GM12892 (cell line): Measurements from ENCODE around the gene CISD3.

ENCODE experiments used
- DNase-seq: peaks from one replicate; pipeline ENCODE4 v3.0.0; 2011; ENCODE audit not compliant: insufficient read length
- FAIRE-seq: peaks from 2 replicates; lab custom pipeline; 2011; peaks lifted over from hg19 to GRCh38; lab: Jason Lieb, UNC
- POLR2A ChIP-seq: IDR thresholded peaks from 2 replicates; pipeline ENCODE4 v1.6.1; 2011; ENCODE audit warnings: low read depth, low read length, control low read depth
- POLR2AphosphoS5 ChIP-seq: IDR thresholded peaks from 2 replicates; pipeline ENCODE4 v1.6.1; 2011; ENCODE audit warnings: low read depth, low read length, control low read depth
- TAF1 ChIP-seq: IDR thresholded peaks from 2 replicates; pipeline ENCODE4 v1.6.1; 2011; ENCODE audit warnings: low read depth, mild to moderate bottlenecking, control low read depth, low read length, borderline replicate concordance

Gene CISD3

GRCh38 chr17:38749223-38750043, 19.3 kb downstream of the CISD3 start:
- DNase-seq (no peak), FAIRE-seq (no peak)
- TF ChIP-seq POLR2A (no peak), POLR2AphosphoS5 (no peak), TAF1 (no peak)

DNA sequence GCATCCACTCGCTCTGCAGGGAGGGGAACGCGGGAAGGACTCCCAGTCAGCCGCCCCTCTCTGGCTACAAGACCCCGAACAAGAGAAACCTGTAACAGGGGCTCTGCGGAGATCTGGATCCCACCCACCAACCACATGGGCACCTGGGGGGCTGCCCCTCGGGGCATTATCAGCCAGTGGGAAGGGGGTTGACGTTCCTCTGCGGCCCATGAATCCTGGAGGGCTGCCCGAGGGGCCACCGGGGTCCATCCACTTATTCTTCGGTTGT, 19.8 kb downstream of the CISD3 start:
- no peak for DNase-seq
- no peak for FAIRE-seq
- TF ChIP-seq POLR2AphosphoS5 (no peak), TAF1 (no peak), POLR2A (no peak)

DNA sequence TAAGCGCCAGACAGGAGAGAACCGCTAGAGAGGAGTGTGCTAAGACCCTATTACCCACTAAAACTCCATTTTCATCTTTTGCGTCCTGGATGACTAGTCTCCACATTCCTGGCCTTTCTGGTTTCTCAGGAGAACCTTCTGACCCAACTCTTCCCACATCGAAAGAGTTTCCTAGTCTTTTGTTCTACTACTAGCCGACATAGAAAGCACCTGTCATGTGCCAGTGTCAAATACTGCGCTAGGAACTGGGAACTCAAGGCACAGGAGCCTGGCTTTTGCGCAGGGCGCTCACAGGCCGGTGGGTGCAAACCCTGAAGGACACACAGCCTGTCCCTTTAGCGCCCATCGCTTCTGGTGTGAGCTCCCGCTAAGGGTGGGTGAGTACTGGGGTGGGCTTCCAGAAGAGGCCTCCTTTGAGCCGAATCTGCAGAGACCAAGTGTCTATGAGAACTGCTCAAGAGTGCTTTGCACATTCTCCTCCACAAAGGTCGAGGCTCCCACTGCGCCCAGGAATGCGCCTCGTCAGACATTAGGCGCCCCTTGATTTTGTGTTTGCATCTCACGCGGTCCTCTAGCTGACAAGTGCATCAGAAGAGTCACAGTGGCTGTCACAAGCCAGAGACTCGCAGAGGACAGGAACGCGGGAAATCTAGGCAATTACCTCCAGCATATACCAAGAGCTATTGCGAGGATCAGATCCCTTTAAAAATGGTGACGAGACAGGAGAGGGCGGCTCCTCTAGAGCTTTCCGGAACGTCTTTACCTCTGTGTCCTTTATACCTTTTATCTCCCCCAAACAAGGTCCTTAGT, 20.4 kb downstream of the CISD3 start:
- no peak for TF ChIP-seq TAF1
- no peak for TF ChIP-seq POLR2A
- no peak for TF ChIP-seq POLR2AphosphoS5
- FAIRE-seq (no peak), DNase-seq (no peak)

GRCh38 chr17:38751144-38751807, 21.1 kb downstream of the CISD3 start:
- no peak for DNase-seq
- FAIRE-seq = no peak

DNA sequence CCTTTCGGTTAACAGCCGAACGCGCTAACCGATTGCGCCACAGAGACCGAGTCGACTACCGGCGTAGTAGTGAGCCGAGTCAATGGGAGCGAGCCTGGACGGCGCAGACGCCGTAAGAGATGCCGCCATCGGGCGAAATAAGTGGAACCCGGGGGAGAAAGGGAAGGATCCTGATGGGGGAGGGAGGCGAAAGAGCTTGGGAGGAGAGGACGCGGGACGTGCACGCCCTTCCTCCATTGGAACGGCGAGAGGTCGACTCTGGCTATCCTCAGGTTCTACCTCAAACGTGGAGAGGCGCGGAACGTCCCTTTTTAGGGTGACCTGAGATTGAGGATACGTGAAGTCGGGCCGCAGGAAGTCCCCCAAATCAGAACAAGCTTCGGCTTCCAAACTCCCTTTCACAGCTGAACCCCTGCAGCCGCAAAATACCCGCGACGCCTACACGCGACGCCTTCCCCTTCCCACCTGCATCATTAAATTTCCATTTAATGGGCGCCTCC, 21.7 kb downstream of the CISD3 start:
- FAIRE-seq (no peak), DNase-seq (no peak)
- TF ChIP-seq POLR2AphosphoS5 (no peak; the same call in 1 of the 2 replicates), TAF1 (no peak; the same call in 1 of the 2 replicates), POLR2A (peak; percentile 58)

More at GRCh38 chr17:38751144-38751807, 21.1 kb downstream of the CISD3 start:
- TF ChIP-seq POLR2AphosphoS5 (no peak), POLR2A (no peak)

DNA sequence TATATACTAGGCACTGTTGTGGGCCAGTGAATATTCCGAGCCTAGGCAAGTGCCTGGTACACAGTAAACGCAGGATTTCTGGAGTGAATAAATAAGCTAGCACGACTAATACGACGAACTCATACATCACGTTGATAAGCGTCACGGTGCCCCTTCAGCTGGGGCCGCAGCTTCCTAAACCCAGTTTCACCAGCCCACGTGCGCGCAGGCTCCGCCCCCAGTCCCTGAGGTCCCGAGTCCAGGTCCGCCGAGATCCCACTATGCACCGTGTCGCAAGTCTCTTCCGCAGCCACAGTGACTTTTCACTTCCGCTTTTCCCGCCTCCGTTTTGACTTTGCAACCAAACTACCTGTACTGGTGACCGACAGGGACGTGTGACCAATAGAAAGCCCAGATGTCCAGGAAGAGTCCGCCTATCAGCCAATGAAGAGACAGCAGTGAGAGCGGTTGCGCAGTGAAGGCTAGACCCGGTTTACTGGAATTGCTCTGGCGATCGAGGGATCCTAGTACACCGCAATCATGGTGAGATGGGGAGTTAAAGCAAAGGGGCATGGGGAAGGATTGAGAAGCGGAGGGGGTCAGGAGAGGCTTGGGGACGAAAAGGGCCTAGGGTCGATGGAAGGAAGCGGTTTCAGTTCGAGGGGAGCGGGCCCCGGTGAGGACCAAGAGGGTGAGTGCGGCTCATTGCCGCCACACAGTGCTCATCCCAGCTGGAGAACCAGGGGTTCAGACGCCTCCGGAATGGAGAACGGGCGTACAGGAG, 22.3 kb downstream of the CISD3 start, which contains the start of gene PSMB3:
Gene PSMB3, plus strand, starts transcription at position 434 of the 763 bp plus-strand sequence. Its CDS starts 86 bp downstream, at position 520.
- TF ChIP-seq TAF1 (peak; percentile 14; the same call in 1 of the 2 replicates), POLR2A (peak; percentile 65), POLR2AphosphoS5 (peak; percentile 79)
- DNase-seq (peak; percentile 91), FAIRE-seq (no peak)

DNA sequence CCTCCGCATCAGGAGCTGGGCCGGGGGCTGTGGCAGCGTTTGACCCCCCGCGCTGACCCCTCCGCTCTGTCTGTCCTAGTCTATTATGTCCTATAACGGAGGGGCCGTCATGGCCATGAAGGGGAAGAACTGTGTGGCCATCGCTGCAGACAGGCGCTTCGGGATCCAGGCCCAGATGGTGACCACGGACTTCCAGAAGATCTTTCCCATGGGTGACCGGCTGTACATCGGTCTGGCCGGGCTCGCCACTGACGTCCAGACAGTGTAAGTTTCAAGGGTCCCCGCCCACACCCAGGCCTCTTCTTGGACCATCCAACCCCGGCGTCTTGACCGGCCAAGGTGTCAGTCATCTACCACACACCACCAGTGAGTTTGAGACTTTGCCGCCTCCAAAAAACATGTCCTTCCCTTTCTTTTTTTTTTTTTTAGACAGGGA, 22.9 kb downstream of the CISD3 start:
- TF ChIP-seq POLR2A = no peak
- FAIRE-seq = no peak

GRCh38 chr17:38761612-38762011, 31.5 kb downstream of the CISD3 start:
- TF ChIP-seq POLR2A (no peak), TAF1 (no peak), POLR2AphosphoS5 (no peak)
- FAIRE-seq = no peak
- DNase-seq = no peak

More for the DNA sequence above, 22.9 kb downstream of the CISD3 start:
- DNase-seq = no peak

DNA sequence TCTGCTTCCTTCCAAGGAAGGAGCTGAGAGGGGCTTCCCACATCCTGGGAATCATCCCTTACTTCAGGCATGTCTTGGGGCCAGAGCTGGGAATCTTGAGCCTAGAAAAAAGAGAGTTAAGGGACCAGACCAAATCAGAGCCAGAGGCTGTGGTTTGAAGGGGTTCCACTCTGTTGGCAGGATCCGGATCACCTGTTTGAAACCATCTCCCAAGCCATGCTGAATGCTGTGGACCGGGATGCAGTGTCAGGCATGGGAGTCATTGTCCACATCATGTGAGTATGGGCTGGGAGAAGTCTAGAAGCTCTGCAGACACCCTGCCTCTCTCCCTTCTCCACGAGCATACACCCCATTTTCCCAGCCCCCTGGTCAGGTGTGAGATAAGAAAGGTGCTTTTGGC, 32.1 kb downstream of the CISD3 start:
- FAIRE-seq (no peak), DNase-seq (no peak)
- TF ChIP-seq POLR2AphosphoS5 (no peak), TAF1 (no peak), POLR2A (no peak)

DNA sequence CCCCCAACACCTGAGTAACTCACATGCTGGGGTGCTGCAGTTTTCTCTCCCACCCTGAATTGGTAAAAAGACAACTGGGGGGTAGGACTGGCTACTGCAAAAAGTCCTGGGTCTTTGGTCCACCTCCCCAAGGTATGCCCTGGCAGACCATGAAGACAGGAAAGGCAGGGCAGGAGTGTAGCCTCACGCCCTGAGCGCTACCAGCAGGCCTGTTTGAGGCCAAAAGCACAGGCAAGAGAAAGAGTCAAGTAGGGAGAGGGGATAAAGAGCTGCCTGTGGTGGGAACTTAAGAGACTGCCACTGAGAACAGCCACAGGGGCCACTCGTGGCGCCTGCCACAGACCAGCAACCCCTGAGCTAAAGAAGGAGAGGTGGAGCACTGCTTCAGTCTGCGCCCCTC, 36.2 kb downstream of the CISD3 start:
- TF ChIP-seq POLR2AphosphoS5 (no peak), POLR2A (no peak), TAF1 (no peak)
- DNase-seq = no peak
- FAIRE-seq = no peak

- no peak for TF ChIP-seq POLR2AphosphoS5
- no peak for TF ChIP-seq POLR2A
- TF ChIP-seq TAF1 = no peak
- no peak for FAIRE-seq
- DNase-seq = no peak
Measured at GRCh38 chr17:38768417-38768816, 38.3 kb downstream of the CISD3 start.

GRCh38 chr17:38773258-38773657, 43.1 kb downstream of the CISD3 start:
- DNase-seq (no peak), FAIRE-seq (no peak)
- TF ChIP-seq POLR2A (no peak), TAF1 (no peak), POLR2AphosphoS5 (no peak)
